ENCODE measurements around the gene ROGDI. TPM values are rescaled to one million over a fixed set of nuclear protein-coding genes. Genes with fewer than 3 reads are reported as not detected.
"Not testable (repeated sequence)": the region's sequence is repeated elsewhere in the genome, so short reads cannot be mapped to it uniquely, and the experiment has no call there.

Gene ROGDI
- total and polyA plus RNA-seq, 7 donors, result 23.4 to 72.8 (median 47.9) TPM

DNA sequence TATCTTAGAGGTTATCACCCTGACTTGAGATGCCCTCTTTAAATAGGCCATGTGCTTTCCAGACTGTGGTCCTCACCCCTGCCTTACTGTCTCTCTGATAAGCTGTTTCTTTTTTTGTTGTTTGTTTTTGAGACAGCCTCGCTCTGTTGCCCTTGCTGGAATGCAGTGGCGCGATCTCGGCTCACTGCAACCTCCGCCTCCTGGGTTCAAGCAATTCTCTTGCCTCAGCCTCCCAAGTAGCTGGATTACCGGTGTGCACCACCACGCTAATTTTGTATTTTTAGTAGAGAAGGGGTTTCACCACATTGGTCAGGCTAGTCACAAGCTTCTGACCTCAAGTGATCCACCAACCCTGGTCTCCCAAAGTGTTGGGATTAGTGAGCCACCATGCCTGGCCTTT lies 13.5 kb downstream of the ROGDI start:
- DNase-seq, result no peak

DNA sequence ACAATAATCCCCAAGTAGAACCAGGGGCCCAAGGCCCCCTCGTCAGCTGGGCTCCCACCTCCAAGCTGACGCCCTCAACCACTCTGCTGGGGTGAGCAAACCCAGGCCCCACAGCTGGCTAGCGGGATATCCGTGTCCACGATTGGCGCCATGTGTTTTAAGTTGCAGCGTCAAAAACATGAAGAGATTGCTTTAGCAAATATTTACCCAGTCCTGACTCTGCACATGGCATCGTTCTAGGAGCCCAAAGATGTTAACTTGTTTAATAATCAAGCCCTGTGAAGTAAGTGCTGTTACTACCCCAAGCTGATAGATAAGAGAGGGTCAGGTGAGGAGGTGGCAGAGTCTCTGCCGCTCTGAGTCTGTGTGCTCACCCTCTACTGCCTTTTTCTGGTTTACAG lies 13.9 kb downstream of the ROGDI start:
- TF ChIP-seq EP300 (IDR thresholded peaks at IDR 0.05), result no peak
- no peak for TF ChIP-seq POLR2A (IDR thresholded peaks at IDR 0.05)
- TF ChIP-seq, protein P1, sequence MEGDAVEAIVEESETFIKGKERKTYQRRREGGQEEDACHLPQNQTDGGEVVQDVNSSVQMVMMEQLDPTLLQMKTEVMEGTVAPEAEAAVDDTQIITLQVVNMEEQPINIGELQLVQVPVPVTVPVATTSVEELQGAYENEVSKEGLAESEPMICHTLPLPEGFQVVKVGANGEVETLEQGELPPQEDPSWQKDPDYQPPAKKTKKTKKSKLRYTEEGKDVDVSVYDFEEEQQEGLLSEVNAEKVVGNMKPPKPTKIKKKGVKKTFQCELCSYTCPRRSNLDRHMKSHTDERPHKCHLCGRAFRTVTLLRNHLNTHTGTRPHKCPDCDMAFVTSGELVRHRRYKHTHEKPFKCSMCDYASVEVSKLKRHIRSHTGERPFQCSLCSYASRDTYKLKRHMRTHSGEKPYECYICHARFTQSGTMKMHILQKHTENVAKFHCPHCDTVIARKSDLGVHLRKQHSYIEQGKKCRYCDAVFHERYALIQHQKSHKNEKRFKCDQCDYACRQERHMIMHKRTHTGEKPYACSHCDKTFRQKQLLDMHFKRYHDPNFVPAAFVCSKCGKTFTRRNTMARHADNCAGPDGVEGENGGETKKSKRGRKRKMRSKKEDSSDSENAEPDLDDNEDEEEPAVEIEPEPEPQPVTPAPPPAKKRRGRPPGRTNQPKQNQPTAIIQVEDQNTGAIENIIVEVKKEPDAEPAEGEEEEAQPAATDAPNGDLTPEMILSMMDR (IDR thresholded peaks at IDR 0.05), result no peak
- no peak for DNase-seq
- no peak overlapping the region for H3K4me3 ChIP-seq
- 13 to 51% methylated on average over 9 of the region's 9 CpGs for WGBS, 2 donors
- no peak overlapping the region for H3K27ac ChIP-seq
- H3K36me3 ChIP-seq, result no peaks in the 10 kb centered on the region
- intact Hi-C loops (cut with DNase I), result no loop called here
- no peaks in the 10 kb centered on the region for H3K9me3 ChIP-seq
- no peaks in the 10 kb centered on the region for H3K27me3 ChIP-seq
- H3K4me1 ChIP-seq, result no peaks in the 10 kb centered on the region

More for the DNA sequence above, 13.5 kb downstream of the ROGDI start:
- no peaks in the 10 kb centered on the region for H3K4me1 ChIP-seq
- H3K4me3 ChIP-seq, result no peak overlapping the region
- no peaks in the 10 kb centered on the region for H3K36me3 ChIP-seq
- H3K27ac ChIP-seq, result no peak overlapping the region
- WGBS, 2 donors, result 78 to 88% methylated on average over 7 of the region's 7 CpGs
- H3K27me3 ChIP-seq, result no peaks in the 10 kb centered on the region
- H3K9me3 ChIP-seq, result no peaks in the 10 kb centered on the region
- intact Hi-C loops (cut with DNase I), result no loop called here
- TF ChIP-seq POLR2A (IDR thresholded peaks at IDR 0.05) (no peak), POLR2AphosphoS5 (IDR thresholded peaks at IDR 0.05) (no peak)

DNA sequence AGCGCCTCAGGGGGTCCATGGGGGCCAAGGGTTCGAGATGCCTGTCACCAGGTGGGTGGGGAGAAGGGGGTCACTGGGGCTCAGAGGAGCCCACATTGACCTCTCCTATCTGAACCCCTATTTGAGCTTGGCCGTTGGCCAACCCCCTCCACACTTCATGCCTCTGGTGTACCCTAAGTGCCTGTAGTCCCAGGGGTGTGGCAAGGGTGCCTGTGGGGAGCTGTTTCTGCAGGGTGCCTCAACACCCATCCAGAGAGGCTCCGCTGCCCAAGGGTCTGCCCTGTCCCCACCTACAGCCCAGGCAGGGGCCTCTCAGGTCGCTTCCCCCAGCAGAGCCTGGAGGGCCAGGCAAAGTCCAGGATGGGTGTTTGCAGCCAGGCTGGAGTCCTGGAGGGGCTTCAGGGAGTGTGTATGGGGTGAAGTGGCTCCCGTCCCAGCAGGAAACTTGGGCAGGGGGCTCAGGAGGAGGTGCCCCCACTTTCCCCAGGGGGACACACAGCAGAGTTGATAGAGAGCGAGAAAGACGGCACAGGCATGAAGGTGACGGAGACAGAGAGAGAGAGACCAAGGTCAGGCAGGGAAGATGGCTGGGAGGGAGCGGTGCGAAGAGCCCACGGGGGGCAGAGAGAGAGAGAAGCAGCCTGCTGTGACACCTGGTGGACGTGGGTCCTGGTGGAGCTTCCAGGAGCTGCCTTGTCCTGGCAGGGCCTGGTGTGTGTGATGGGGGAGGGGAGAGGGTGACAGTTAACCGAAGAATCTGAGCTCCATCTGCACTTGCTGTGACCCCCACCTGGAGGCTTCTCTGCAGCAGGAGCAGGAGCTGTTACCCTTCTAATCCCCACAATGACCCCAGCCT lies 14.6 kb downstream of the ROGDI start, which contains the start of gene SEPTIN12:
Gene SEPTIN12 (minus strand): TSS at position 719 of the 856 bp plus-strand sequence. CDS start 700 bp downstream, at position 19.
- no peak within 1 kb of the TSS for H3K4me3 ChIP-seq
- H3K27ac ChIP-seq, result no peak within 1 kb of the TSS
- H3K36me3 ChIP-seq, result no peaks in the 10 kb centered on the region
- no peak for DNase-seq
- intact Hi-C loops (cut with DNase I), result no loop called here
- TF ChIP-seq POLR2A (IDR thresholded peaks at IDR 0.05), result no peak
- no peak for TF ChIP-seq POLR2AphosphoS5 (IDR thresholded peaks at IDR 0.05)
- TF ChIP-seq EP300 (IDR thresholded peaks at IDR 0.05), result no peak
- TF ChIP-seq, protein P1 (IDR thresholded peaks at IDR 0.05), result no peak
- WGBS, 2 donors, result 77 to 80% methylated on average over 14 of the region's 14 CpGs
- H3K9me3 ChIP-seq, result no peaks in the 10 kb centered on the region
- H3K27me3 ChIP-seq, result no peaks in the 10 kb centered on the region
- no peaks in the 10 kb centered on the region for H3K4me1 ChIP-seq

DNA sequence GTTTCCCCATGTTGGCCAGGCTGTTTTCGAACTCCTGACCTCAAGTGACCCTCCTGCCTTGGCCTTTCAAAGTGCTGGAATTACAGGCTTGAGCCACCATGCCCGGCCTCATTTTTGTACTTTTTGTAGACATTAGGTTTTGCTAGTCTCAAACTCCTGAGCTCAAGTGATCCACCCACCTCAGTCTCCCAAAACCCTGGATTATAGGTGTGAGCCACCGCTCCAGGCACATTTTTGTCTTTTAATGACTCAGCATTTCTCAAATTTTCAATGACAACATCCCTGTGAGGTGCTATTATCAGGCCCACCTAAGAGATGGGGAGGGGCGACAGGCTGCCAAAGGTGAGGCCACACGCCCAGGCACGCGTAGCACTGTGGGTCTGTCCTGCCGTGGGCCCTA lies 15.4 kb downstream of the ROGDI start:
- H3K36me3 ChIP-seq, result no peaks in the 10 kb centered on the region
- no peaks in the 10 kb centered on the region for H3K27me3 ChIP-seq
- H3K9me3 ChIP-seq, result no peaks in the 10 kb centered on the region
- no peak overlapping the region for H3K27ac ChIP-seq
- no peak overlapping the region for H3K4me3 ChIP-seq
- intact Hi-C loops (cut with DNase I), result no loop called here
- DNase-seq, result no peak
- TF ChIP-seq, protein P1 (IDR thresholded peaks at IDR 0.05), result no peak
- no peak for TF ChIP-seq EP300 (IDR thresholded peaks at IDR 0.05)
- TF ChIP-seq POLR2A (IDR thresholded peaks at IDR 0.05), result no peak
- no peak for TF ChIP-seq POLR2AphosphoS5 (IDR thresholded peaks at IDR 0.05)
- H3K4me1 ChIP-seq, result no peaks in the 10 kb centered on the region
- WGBS, 2 donors, result 94 to 97% methylated on average over 8 of the region's 8 CpGs

DNA sequence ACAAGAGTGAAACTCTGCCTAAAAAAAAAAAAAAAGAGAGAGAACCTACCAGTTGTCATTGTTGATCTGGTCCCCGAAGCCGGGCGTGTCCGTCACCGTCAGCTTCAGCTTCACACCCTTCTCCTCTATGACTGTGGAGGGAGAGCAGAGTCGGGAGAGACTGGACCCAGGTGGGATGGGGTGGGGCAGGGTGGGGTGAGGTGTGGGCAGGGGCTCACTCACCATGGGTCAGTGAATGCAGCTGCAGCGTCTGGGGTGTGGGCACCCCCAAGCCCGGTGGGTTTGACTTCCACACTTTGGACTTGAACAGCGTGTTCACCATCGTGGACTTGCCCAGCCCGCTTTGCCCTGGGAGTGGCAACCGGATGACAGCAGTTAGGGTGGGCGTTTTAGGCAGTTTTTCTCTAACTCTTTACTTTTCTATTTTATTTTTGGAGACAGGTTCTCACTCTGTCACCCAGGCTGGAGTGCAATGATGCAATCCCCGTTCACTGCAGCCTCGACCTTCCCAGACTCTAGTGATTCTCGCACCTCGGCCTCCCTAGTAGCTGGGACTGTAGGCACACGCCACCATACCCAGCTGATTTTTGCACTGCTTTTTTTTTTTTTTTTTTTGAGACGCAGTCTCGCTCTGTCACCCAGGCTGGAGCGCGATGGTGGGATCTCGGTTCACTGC lies 16.5 kb downstream of the ROGDI start:
- no peak for DNase-seq
- 55 to 85% methylated on average over 23 of the region's 23 CpGs for WGBS, 2 donors

DNA sequence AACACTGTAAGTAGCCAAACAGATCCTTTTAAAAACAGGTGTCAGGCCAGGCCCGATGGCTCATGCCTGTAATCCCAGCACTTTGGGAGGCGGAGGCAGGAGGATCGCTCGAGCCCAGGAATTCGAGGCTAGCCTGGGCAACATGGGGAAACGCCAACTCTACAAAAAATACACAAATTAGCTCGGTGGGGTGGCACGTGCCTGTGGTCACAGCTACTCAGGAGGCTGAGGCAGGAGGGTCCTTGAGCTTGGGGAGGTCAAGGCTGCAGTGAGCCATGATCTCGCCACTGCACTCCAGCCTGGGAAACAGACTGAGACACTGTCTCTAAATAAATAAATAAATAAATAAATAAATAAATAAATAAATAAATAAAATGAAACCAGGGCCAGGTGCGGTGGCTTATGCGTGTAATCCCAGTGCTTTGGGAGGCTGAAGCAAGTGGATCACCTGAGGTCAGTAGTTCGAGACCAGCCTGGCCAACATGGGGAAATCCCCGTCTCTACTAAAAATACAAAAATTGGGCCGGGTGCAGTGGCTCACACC lies 17.9 kb downstream of the ROGDI start:
- H3K27me3 ChIP-seq; H3K36me3 ChIP-seq; H3K4me1 ChIP-seq; H3K9me3 ChIP-seq; intact Hi-C loops (cut with DNase I); H3K4me3 ChIP-seq; H3K27ac ChIP-seq; DNase-seq: not testable (repeated sequence)
- 92% methylated on average over 14 of the region's 14 CpGs for WGBS, 2 donors

More for the DNA sequence above, 16.5 kb downstream of the ROGDI start:
- Histone ChIP-seq H3K4me1 (no peaks in the 10 kb centered on the region), H3K36me3 (no peaks in the 10 kb centered on the region), H3K4me3 (no peak overlapping the region), H3K9me3 (no peaks in the 10 kb centered on the region), H3K27me3 (no peaks in the 10 kb centered on the region), H3K27ac (no peak overlapping the region)
- intact Hi-C loops (cut with DNase I), result no loop called here
- TF ChIP-seq POLR2AphosphoS5 (IDR thresholded peaks at IDR 0.05), result no peak
- TF ChIP-seq EP300 (IDR thresholded peaks at IDR 0.05), result no peak
- TF ChIP-seq POLR2A (IDR thresholded peaks at IDR 0.05), result no peak

Measured in sigmoid colon (tissue), 7 donors.